ENCODE results near the gene CERKL.

- TF ChIP-seq EZH2 (IDR thresholded peaks at IDR 0.05; ENCODE audit: borderline replicate concordance, low read length) (no peak), CTCF (IDR thresholded peaks at IDR 0.05; ENCODE audit: low read length) (no peak)
Observed at GRCh38 chr2:181540421-181540820, 116.5 kb downstream of the CERKL start.

Measured in OCI-LY1 (cell line).